ENCODE results near the gene TMA7B.

Gene TMA7B

GRCh38 chr22:39959640-39960447, at the start of gene TMA7B:
TMA7B (plus strand) TSS chr22:39960397; CDS start chr22:39964375, 3,978 bp downstream.
- no peak for DNase-seq (ENCODE audit: low read depth)

DNA sequence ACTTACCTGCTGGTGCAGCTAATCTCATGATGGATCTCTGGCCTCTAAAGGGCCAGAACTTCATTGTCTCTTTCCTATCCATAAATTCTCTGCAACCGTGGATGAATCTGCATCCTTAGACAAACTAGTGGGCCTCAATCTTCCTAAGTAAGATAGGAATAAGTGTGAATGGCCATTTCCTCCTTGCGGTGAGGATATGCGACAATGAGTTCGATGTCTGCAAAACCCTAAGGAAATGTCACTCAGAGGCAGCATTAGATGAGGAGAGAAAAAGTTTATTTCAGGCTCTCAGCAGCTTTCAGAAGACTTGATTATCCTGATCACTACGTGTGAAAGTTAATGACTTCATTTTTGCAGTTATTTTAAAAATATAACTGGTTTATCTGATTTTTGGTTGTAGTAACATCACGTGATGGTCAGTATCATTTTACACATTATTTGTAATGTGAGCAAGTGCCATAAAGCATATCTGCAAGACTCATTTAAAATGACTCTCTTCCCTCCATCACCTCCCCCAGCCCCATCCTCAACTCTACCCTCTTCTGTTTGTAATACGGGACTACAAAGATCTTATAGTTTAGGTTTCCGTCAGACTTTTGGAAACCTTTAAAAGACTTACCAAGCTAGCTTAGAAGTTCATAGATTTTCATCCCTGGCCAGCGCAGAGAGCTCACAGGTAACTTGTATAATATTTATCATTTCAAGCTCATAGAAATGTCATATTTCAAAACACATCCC, 49.2 kb upstream of the TMA7B start:
- DNase-seq (ENCODE audit: low read depth) = no peak

GRCh38 chr22:39913321-39913720, 46.9 kb upstream of the TMA7B start:
- DNase-seq (ENCODE audit: low read depth) = no peak

GRCh38 chr22:39913886-39914285, 46.3 kb upstream of the TMA7B start:
- no peak for DNase-seq (ENCODE audit: low read depth)

- DNase-seq (ENCODE audit: low read depth) = no peak
Measured at GRCh38 chr22:39914584-39914983, 45.6 kb upstream of the TMA7B start.

DNA sequence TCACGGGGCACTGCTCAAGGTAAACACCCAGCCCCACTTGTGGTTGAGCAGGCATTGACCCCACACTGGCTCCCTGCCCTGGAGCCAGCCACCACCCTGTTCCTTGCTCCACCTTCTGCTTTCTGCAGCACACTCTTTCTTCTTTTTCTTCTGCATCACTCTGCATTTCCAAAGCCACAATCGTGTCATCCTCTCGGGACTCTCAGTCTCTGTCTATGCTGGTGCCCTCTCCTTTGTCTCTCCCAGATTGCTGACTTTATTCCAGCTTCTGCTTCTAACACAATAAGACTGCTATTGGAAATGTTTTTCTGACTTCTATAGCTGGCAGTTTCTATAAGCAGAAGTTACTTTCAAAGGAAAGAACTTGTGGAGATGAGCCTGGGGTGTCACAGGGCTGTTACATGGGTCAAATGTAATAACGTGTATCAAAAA, 44.9 kb upstream of the TMA7B start:
- DNase-seq (ENCODE audit: low read depth) = no peak

DNA sequence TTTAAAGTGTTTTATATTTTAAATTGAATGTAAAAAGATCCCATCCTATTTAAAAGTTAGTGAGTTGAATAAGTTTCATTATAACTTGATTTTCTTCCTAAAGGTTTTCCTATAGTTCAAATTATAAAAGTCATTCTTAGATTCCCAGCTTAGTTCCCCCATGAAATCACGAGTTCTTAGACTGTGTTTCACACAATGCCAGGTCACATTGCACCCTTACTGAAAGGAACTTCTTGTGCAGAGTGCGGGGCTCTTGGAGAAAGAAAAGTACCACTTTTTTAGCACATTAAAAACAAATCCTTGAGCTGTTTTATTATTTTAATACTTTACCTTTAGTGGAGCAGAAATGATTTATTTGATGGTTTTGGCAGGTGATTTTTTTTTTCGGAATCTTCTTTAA, 43.7 kb upstream of the TMA7B start:
- DNase-seq (ENCODE audit: low read depth) = no peak

- DNase-seq (ENCODE audit: low read depth) = no peak
Measured at GRCh38 chr22:39917197-39917643, 43.0 kb upstream of the TMA7B start.

DNA sequence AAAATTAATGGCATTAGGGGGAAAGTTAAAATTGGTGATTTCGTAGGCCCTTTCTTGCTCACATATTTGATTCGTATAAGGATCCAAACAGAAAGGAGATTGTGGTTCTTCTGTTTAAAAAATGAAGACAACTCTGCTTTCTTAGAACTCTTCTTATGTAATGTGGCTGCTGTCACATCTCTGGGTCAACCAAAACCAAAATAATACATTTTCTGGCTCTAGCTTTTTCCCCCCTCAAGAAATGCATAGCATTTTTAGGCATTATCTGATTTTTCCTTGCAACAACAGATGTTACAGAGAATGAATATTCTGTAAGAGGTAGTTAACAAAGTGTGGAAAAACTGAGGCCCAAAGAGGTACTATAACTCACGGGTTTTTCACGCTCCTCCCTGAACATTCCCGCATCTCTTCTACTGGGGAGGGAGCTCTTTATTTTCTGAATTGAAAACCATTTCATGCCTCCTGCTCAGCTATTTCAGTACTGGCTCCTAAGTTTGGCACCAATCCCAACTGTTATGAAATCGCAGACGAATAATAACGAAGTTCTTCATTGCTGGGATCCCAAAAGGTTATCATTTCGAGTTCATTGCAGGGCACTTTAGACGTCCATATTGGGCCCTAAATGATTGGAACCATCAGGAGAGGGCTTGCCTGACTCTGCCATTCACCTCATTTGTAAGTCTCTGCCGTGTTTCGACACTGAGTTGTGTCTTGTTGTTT, 42.3 kb upstream of the TMA7B start:
- DNase-seq (ENCODE audit: low read depth) = no peak

GRCh38 chr22:39920134-39920743, 40.0 kb upstream of the TMA7B start:
- no peak for DNase-seq (ENCODE audit: low read depth)

DNA sequence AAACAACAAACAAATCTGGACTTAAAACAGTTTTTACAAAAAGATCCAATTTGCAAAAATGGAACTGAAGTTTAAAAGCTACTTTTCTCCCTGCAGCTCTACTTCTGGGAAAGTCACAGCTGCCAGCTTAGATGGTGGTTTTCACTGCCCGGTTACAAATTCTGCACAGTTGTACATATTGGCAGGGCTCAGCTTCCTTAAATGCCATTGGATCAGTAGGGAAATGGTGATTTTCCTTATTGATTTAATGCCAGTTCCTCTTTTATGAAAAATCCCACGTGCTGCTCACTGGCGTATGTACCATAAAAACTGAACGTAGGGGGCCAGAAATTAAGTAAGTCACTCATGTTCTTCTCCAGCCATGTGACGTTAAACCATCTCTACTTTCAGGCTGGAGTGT, 36.5 kb upstream of the TMA7B start:
- no peak for DNase-seq (ENCODE audit: low read depth)

- no peak for DNase-seq (ENCODE audit: low read depth)
Measured at GRCh38 chr22:39924286-39924685, 35.9 kb upstream of the TMA7B start.

DNA sequence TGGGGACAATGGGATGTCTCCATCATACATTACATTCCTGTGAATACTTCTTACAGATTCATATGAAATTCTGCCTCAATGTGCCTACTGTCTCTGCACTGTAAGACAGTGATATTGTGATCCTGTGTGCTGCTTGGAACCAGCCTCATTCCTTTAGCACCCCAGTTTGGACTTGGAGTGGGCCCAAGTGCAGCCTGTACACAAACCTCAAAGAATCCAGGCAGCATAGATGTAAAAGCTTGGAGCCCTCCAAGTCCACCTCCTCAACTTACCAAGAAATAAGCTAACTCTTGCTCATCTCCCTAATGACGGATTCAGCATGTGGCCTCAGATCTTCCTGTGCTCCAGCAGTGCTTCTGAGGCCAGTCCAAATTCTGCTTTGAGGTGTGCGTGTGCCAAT, 34.9 kb upstream of the TMA7B start:
- DNase-seq (ENCODE audit: low read depth) = no peak

DNA sequence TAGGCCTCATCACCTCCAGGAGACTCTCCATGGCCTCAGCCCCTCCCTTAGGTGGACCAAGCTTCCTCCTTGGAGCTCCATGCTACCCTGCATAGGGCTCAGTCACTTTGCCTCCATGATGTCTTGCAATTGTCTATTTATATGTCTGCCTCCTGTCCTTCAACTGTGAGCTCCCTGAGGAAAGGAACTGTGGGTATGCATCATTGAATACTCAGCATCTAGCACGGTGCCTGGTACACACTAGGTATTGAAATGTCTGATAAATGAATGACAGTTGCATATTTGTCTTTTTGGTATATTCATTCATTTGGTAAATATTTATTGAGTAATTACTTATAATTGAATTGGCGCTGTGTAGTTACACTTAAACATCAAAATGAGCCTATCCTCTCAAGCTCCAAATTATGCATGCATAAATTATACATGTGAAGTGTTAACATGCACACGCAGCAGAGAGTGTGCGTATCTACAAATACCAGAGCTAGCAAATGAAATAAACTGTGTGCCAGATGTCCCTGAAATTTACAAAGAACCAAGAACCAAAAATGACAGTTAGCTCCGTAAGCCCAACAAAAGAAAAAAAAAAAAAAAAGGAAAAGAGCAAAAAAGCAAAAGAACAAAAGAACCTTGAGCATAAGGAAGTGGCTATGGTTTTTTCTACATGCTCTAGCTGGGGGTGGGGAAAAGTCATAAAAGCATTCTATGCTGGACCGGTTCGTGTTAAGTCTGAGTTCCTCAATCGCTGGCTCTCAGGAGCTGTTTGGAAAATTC, 34.1 kb upstream of the TMA7B start:
- DNase-seq (ENCODE audit: low read depth) = no peak

DNA sequence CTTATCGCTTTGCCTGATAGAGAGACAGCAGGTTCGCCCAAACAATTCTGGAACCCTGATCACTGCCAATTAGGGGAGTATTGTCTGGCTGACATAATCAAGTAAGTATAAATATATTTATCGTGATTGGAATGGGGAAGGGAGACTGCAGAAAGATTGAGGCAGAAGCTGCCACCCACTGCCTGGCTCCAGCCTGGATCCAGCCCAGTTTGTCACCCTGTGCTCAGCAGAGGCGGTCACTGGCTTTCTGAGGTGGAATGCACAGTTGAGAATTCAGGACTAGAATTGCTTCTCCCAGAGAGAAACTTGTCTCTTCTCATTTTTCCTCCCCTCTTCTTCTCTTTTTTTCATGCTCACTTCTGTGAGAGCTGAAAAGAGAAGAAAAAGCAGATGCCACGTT, 33.4 kb upstream of the TMA7B start:
- no peak for DNase-seq (ENCODE audit: low read depth)

GRCh38 chr22:39927544-39927943, 32.7 kb upstream of the TMA7B start:
- no peak for DNase-seq (ENCODE audit: low read depth)

DNA sequence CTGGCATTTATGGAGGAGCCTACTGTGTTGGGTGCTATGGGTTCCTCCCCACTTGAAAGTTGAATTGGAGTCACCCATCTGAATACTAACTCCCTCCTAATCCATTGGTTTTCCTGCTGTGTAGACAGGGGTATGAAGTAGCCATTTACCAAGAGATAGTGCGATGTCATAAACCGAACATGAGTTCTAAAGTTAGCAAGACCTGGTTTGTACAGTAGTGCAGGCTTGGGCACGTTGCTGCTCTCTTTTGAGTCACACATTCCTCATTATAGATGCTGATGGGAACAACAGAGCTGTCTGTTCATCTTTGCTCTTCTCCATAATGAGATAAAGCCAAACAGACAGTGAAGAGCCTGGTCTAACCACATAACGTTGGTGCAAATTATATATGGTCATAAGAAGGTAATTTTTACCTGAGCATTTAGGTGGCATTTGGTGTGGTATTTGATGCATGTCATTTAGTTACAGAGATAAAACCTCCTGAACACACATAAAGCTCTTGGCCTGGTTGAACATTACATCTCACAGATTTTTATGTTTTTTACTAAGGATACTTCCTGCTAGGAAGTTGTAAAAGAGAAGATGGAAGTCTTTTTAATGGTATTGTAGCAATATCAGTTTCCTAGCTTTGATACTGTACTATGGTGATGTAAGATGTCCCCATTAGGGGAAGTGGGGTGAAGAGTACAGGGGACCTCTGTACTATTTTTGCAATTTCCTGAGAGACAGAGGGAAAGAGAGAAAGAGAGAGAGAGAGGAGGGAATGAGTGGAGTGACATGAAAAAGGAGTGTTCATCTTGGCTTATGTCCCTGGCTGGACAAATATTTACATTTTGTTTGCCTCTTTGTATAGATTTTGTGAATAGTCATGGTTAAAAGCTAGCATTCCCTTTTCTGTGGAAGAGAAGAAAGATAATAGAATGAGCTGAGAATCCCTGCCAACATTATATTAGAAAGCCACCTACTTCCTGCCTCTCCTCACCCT, 31.4 kb upstream of the TMA7B start:
- DNase-seq (ENCODE audit: low read depth) = no peak

DNA sequence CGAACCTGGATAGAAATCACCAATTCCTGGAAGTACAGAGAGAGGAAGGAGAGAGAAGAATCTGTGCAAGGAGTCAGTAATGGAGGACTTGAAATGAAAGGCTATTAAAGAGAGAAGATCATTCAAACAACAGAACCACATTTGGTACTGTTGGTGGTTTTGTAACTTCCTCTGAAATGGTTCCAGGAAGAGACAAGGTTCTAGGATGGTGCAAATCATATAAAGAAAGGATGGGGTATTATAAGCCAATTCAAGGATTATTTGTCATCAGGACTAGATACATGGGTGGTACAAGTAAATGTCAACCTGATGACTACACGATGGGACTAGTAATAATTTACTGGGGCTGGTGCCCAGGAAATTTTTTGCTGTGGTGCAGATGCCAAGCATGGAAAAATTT, 28.9 kb upstream of the TMA7B start:
- DNase-seq (ENCODE audit: low read depth) = no peak

DNA sequence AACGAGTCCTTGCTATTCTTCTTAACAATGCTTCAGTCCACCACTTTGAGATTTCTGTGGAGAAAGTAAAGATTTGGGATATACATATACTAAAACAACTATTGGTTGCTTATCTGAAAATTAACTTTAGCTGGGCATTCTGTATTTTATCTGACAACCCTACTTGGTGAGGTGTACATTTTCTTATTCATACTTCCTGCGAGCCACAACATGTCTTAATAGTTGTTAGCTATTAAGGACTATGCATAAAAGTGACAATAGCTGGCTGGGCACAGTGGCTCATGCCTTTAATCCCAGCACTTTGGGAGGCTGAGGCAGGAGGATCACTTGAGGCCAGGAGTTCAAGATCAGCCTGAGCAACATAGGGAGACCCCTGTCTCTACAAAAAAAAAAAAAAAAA, 28.0 kb upstream of the TMA7B start:
- no peak for DNase-seq (ENCODE audit: low read depth)

- DNase-seq (ENCODE audit: low read depth) = no peak
Measured at GRCh38 chr22:39932918-39933649, 27.1 kb upstream of the TMA7B start.

Measured in stimulated activated CD8-positive, alpha-beta memory T cell treated with anti-CD3 and anti-CD28 coated beads, Interleukin-12 subunit alpha, Interleukin-12 subunit beta, amount 100 ng/mL, for 1 hour (primary cell).